HepG2 (cell line): ENCODE results near the gene CFD. TPM values are rescaled to one million over a fixed set of nuclear protein-coding genes. Genes with fewer than 3 reads are reported as not detected.

Experiments
- AGO1 ChIP-seq: fragments of 200-400 bp; formaldehyde crosslinking; IDR thresholded peaks from 2 replicates; pipeline ENCODE4 v1.6.1; 2017; ENCODE audit warnings: mild to moderate bottlenecking, low read depth, low read length, moderate library complexity; ENCODE audit not compliant: poor library complexity, severe bottlenecking
- ATF1 ChIP-seq: IDR thresholded peaks from 2 replicates; pipeline ENCODE4 v1.6.1; 2016; ENCODE audit warnings: mild to moderate bottlenecking, control low read depth
- FOXP1 ChIP-seq, 2 experiments: fragments of 450-650 bp in 1 of 2; IDR thresholded peaks; 2 replicates each; pipeline ENCODE4 v1.6.1; 2017 to 2018; ENCODE audit warnings: antibody characterized with exemption in 1 of 2
- IKZF1 ChIP-seq: fragments of 450-650 bp; IDR thresholded peaks from 2 replicates; pipeline ENCODE4 v1.7.1; 2016
- NR2F2 ChIP-seq: IDR thresholded peaks from 2 replicates; pipeline ENCODE4 v1.6.1; 2012; ENCODE audit warnings: low read depth, inconsistent platforms, borderline replicate concordance
- RAD51 ChIP-seq: fragments of 450-650 bp; IDR thresholded peaks from 2 replicates; pipeline ENCODE4 v1.6.1; 2016; ENCODE audit warnings: borderline replicate concordance
- SP140L ChIP-seq: sonication (generic); formaldehyde crosslinking; IDR thresholded peaks from 2 replicates; pipeline ENCODE4 v1.4.0; 2020; ENCODE audit warnings: missing genetic modification reagents, borderline replicate concordance
- TOE1 ChIP-seq: sonication (generic); formaldehyde crosslinking; IDR thresholded peaks from 2 replicates; pipeline ENCODE4 v1.4.0; 2020; ENCODE audit warnings: mild to moderate bottlenecking, missing genetic modification reagents
- ZBTB37 ChIP-seq: sonication (generic); formaldehyde crosslinking; IDR thresholded peaks from 2 replicates; pipeline ENCODE4 v1.4.0; 2020; ENCODE audit warnings: mild to moderate bottlenecking, missing genetic modification reagents
- ZNF256 ChIP-seq: sonication (generic); formaldehyde crosslinking; conservative IDR thresholded peaks from 2 replicates; pipeline ENCODE4 v1.4.0; 2020; ENCODE audit warnings: missing genetic modification reagents
- ZNF260 ChIP-seq: sonication (generic); formaldehyde crosslinking; IDR thresholded peaks from 2 replicates; pipeline ENCODE4 v1.4.0; 2020; ENCODE audit warnings: missing genetic modification reagents, low read depth, mild to moderate bottlenecking, borderline replicate concordance
- ZNF367 ChIP-seq: sonication (generic); formaldehyde crosslinking; IDR thresholded peaks from 2 replicates; pipeline ENCODE4 v1.4.0; 2020; ENCODE audit warnings: missing genetic modification reagents, borderline replicate concordance
- polyA plus RNA-seq, 8 experiments: library from polyadenylated mRNA; depleted of rRNA in 3 of 8; stranded (reverse) in 7 of 8; unstranded in 1 of 8; fragments of >200 nt; fragmentation: Illumina TruSeq in 4 of 8; extraction: Trizol in 4 of 8; gene quantifications; 2 replicates each; pipeline versions ENCODE4 v1.2.1 to v1.2.3, GENCODE V29; 2011 to 2016; ENCODE audit warnings: low read depth in 4 of 8, missing spikeins in 1 of 8, mixed read lengths in 1 of 8; ENCODE audit not compliant: insufficient read depth in 1 of 8
- total RNA-seq, 5 experiments: library from RNA; depleted of rRNA; stranded (reverse); fragments of >200 nt; fragmentation: Illumina TruSeq; extraction: Trizol; gene quantifications; 2 replicates each; pipeline ENCODE4 v1.2.3, GENCODE V29; 2016; ENCODE audit warnings: low read depth in 1 of 5
- TF ChIP-seq, protein P1 (sequence below), 2 experiments: sonication (generic) in 1 of 2; formaldehyde crosslinking in 1 of 2; IDR thresholded peaks; 2 replicates each; pipeline versions ENCODE4 v1.4.0 to v1.6.1; 2018 to 2020; ENCODE audit warnings: missing genetic modification reagents in 2 of 2, borderline replicate concordance in 1 of 2, low read depth in 1 of 2, mild to moderate bottlenecking in 1 of 2, missing biosample characterization in 1 of 2
- TF ChIP-seq, protein P2 (sequence below): sonication (generic); formaldehyde crosslinking; IDR thresholded peaks from 2 replicates; pipeline ENCODE4 v1.5.0; 2020; ENCODE audit warnings: mild to moderate bottlenecking, missing genetic modification reagents, borderline replicate concordance
- TF ChIP-seq, protein P3 (sequence below): sonication (generic); formaldehyde crosslinking; IDR thresholded peaks from 2 replicates; pipeline ENCODE4 v1.4.0; 2020; ENCODE audit warnings: mild to moderate bottlenecking, missing genetic modification reagents, borderline replicate concordance

Gene CFD
- total and polyA plus RNA-seq, 2 of the 13 experiments (the other 11 are each of a cell fraction or from before 2014, with no cell fraction given), result 2.3 to 4.6 TPM

GRCh38 chr19:892894-893689 is 33.6 kb downstream of the CFD start, which contains the start of the genes MED16 and RNU6-9 (continued):
- TF ChIP-seq, protein P1, sequence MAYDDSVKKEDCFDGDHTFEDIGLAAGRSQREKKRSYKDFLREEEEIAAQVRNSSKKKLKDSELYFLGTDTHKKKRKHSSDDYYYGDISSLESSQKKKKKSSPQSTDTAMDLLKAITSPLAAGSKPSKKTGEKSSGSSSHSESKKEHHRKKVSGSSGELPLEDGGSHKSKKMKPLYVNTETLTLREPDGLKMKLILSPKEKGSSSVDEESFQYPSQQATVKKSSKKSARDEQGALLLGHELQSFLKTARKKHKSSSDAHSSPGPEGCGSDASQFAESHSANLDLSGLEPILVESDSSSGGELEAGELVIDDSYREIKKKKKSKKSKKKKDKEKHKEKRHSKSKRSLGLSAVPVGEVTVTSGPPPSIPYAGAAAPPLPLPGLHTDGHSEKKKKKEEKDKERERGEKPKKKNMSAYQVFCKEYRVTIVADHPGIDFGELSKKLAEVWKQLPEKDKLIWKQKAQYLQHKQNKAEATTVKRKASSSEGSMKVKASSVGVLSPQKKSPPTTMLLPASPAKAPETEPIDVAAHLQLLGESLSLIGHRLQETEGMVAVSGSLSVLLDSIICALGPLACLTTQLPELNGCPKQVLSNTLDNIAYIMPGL (CRISPR knock-in tag; IDR thresholded peaks at IDR 0.05; ENCODE audit: borderline replicate concordance in 1 of 2, low read depth in 1 of 2), result peak; percentile 86 to 87; a peak in 3 of 4 replicates
- TF ChIP-seq SP140L (CRISPR knock-in tag), result no peak
- peak; percentile 71 for TF ChIP-seq ATF1
- TF ChIP-seq NR2F2, result 0 out of 2 replicates have a peak, but pooled peaks have one; percentile 24
- TF ChIP-seq, protein P2, sequence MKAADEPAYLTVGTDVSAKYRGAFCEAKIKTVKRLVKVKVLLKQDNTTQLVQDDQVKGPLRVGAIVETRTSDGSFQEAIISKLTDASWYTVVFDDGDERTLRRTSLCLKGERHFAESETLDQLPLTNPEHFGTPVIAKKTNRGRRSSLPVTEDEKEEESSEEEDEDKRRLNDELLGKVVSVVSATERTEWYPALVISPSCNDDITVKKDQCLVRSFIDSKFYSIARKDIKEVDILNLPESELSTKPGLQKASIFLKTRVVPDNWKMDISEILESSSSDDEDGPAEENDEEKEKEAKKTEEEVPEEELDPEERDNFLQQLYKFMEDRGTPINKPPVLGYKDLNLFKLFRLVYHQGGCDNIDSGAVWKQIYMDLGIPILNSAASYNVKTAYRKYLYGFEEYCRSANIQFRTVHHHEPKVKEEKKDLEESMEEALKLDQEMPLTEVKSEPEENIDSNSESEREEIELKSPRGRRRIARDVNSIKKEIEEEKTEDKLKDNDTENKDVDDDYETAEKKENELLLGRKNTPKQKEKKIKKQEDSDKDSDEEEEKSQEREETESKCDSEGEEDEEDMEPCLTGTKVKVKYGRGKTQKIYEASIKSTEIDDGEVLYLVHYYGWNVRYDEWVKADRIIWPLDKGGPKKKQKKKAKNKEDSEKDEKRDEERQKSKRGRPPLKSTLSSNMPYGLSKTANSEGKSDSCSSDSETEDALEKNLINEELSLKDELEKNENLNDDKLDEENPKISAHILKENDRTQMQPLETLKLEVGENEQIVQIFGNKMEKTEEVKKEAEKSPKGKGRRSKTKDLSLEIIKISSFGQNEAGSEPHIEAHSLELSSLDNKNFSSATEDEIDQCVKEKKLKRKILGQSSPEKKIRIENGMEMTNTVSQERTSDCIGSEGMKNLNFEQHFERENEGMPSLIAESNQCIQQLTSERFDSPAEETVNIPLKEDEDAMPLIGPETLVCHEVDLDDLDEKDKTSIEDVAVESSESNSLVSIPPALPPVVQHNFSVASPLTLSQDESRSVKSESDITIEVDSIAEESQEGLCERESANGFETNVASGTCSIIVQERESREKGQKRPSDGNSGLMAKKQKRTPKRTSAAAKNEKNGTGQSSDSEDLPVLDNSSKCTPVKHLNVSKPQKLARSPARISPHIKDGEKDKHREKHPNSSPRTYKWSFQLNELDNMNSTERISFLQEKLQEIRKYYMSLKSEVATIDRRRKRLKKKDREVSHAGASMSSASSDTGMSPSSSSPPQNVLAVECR (CRISPR knock-in tag), result peak; percentile 76; the same call in 1 of the 2 replicates
- no peak for TF ChIP-seq RAD51
- TF ChIP-seq ZNF367 (CRISPR knock-in tag), result no peak
- TF ChIP-seq AGO1, result no peak
- no peak; the same call in 1 of the 2 replicates for TF ChIP-seq TOE1
- no peak for TF ChIP-seq ZNF256 (CRISPR knock-in tag)
- TF ChIP-seq, protein P3, sequence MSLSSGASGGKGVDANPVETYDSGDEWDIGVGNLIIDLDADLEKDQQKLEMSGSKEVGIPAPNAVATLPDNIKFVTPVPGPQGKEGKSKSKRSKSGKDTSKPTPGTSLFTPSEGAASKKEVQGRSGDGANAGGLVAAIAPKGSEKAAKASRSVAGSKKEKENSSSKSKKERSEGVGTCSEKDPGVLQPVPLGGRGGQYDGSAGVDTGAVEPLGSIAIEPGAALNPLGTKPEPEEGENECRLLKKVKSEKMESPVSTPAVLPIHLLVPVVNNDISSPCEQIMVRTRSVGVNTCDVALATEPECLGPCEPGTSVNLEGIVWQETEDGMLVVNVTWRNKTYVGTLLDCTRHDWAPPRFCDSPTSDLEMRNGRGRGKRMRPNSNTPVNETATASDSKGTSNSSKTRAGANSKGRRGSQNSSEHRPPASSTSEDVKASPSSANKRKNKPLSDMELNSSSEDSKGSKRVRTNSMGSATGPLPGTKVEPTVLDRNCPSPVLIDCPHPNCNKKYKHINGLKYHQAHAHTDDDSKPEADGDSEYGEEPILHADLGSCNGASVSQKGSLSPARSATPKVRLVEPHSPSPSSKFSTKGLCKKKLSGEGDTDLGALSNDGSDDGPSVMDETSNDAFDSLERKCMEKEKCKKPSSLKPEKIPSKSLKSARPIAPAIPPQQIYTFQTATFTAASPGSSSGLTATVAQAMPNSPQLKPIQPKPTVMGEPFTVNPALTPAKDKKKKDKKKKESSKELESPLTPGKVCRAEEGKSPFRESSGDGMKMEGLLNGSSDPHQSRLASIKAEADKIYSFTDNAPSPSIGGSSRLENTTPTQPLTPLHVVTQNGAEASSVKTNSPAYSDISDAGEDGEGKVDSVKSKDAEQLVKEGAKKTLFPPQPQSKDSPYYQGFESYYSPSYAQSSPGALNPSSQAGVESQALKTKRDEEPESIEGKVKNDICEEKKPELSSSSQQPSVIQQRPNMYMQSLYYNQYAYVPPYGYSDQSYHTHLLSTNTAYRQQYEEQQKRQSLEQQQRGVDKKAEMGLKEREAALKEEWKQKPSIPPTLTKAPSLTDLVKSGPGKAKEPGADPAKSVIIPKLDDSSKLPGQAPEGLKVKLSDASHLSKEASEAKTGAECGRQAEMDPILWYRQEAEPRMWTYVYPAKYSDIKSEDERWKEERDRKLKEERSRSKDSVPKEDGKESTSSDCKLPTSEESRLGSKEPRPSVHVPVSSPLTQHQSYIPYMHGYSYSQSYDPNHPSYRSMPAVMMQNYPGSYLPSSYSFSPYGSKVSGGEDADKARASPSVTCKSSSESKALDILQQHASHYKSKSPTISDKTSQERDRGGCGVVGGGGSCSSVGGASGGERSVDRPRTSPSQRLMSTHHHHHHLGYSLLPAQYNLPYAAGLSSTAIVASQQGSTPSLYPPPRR (CRISPR knock-in tag), result no peak
- no peak for TF ChIP-seq ZBTB37 (CRISPR knock-in tag)
- TF ChIP-seq IKZF1, result no peak
- no peak for TF ChIP-seq FOXP1 (IDR thresholded peaks at IDR 0.05)
- no peak for TF ChIP-seq FOXP1 (CRISPR knock-in tag; IDR thresholded peaks at IDR 0.05)
- TF ChIP-seq ZNF260 (CRISPR knock-in tag), result no peak
